Measurements from ENCODE around the gene PHACTR1.

The PHACTR1 gene

DNA sequence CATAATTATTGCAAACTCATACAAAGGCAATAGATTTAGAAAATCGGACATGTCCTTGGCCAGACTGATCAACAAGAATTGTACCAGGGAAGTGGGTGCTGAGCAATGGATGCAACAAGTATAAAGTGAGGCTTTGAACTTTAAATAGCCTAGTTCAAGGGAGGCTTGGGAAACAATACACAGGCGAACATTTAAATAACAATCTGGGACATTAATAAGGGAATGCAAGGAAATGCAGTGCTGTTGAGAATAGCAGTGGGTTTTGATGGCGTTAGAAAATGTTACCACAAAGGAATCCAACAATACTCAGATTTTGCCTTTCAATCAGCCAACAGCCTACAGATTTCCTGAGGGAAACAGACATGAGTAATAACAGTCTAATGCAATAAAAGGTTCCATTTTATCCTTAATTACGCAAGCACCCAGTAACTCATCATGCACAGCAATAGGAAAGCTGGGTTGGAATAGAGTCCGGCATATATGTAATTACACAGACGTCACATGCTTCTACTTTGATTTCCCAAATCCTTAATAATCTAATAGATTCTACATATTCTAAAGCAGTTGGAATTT lies 134.6 kb downstream of the PHACTR1 start:
- no peak for DNase-seq

DNA sequence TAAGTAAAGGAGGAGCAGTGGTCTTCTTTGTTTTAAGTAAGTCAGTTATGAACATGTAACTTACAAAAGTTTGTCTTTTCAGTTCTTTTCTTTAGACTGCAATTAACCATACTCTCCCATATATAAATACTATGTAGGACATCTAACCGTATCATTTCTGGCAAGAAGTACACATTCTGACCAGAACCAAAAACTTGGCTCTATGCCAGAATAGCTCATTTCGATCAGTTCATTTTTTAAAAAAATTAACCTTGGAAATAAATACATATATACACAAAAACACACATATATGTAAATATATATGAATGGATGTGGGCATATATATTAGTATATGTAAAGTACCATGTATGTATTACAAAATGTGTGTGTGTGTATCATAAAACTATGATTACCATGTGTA lies 145.0 kb downstream of the PHACTR1 start:
- DNase-seq, result no peak

DNA sequence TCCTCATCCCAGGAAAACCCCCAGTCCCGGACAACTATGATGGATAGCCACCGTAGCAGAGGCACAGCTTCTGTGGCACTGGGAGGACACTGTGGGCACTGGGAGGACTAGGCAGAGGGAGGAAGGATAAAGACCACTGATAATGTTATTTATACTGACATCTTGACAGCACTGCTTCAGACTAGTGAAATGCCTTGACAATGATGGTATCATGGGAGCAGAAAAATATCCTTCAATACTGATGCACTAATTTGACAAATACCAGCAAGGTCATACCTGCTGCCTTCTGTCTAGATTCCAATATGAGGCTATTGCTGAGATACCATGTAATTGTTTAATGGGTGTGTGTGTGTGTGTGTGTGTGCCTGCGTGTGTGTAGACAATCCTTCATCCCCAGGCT lies 148.6 kb downstream of the PHACTR1 start:
- DNase-seq, result no peak

DNA sequence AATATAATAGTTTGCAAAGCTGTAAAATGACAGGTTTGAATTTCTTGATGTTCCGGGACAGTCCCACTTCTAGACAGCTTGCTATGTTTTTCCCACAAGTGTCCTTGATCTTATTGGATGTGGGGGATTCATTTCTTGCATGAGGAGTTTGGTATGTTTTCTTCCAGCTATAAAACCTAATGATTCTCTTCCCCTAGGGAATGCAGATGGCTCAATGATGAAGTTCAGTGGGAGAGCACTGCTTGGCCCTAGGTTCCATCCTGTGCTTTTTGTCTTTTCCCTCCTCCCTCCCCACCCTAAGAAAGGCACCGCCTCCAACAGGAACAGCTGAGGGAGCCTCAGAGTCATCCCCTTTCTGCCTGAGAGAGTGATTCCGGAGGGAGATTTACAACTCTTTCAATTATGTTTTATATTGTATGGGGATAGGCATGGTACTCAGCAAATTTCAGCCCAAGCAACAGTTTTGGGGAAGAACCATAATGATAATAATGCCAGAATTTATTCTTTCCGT lies 149.2 kb downstream of the PHACTR1 start:
- DNase-seq, result no peak

DNA sequence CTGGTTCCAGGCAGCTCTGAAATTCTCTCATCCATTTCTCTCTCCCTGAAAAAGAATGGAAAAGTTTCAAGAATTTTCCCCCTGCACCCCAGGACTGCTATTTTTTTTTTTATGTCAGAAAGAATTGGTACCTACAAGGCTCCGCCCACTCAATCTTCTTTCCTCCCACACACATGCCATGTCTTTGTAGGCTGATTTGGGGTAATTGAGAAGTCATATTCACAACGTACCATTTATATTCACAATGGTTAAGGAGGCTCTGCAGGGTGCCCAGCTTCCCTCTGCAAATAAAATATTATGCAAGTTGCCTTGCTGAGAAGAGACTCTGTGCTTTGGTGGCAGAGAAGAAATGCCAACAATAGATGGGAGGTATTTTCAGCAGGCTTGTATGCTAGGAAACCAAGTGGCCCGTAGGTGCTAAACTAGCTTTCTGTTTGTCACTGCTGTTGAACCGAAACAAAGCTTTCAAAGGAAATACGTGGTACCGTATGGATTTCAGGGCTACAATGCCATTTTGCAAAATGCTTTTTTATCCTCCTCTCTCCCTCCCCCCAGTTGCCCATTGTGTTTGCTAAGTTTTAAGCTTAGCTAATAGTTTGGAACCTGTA lies 150.0 kb downstream of the PHACTR1 start:
- DNase-seq, result no peak

DNA sequence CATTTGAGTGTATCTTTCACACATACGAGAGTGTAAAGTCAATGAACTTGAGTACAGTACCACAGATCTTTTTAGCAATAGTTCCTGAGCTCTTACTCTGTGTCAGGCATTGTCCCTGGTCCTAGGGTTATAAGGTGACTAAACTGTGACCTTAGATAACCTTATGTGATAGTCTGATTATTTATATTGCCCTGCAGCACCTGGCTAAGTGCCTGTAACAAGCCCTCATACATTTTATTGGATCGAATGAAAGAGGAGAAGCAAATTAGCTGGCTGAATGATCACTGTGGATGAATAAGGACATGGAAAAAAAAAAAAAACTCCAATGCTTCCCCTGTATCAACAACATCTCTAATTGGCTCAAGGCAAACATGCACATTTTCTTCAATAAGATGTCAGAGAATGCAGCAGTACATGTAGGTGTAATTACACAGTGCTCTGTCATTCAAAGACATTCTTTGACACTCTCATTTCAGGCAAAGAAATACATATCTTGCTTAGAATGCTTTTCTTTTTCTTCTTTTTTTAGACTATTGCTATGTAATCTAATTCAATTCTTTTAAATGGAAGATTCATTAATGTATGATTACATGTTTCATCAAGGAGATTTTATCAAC lies 153.4 kb downstream of the PHACTR1 start:
- no peak for DNase-seq

DNA sequence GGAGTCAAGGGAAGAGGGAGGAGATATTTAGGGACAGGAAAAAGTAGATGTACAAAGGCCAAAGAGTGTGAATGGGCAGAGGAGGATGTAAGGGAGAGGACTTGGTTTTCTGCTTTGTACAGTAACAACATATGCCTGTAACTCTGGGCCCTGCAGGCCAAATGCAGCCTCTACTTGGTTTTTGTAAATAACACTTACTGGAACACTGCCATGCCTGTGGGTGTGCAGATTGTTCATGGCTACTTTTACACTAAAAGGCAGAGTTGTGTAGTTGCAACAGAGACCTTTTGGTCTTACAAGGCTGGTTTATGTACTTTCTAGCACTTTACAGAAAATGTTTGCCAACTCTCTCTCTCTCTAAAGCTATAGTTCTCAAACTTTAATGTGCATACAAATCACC lies 157.1 kb downstream of the PHACTR1 start:
- DNase-seq, result no peak

DNA sequence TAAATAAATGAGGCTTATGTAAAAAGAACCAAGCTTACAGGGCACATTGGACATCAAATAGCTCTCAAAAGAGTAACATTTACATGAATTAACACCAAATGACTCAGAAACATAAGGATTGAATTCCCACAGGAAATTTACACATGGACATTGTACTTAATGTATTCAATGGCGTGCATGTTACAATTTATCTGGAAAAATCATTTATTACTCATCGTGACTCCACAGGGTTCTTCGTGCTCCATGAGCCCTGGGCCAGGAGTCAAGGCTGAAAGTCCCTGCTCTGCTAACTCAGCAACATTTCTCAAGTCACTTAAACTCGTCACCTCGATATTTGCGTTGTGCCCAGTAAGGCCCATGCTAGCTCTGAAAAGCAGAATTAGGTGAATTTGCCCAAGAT lies 158.5 kb downstream of the PHACTR1 start:
- DNase-seq, result no peak

DNA sequence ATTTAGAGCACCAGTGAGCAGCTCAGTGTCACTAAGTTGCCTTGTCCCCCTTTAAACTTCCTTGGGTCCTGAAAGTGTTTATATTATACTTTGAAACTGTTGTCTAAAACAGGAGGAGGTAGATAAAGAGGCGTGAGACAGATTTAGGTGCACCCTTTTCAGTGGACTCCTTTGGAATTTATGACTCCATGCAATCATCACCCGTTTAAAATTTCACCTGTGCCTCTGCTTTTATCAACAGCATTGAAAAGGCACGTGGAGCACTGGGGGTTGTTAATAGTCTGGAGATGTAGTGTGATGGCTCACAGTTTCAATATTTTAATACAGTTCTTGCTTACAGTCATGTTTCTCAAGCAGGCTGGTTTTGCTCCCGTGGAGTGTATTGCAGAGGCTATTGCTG lies 162.2 kb downstream of the PHACTR1 start:
- DNase-seq, result no peak

DNA sequence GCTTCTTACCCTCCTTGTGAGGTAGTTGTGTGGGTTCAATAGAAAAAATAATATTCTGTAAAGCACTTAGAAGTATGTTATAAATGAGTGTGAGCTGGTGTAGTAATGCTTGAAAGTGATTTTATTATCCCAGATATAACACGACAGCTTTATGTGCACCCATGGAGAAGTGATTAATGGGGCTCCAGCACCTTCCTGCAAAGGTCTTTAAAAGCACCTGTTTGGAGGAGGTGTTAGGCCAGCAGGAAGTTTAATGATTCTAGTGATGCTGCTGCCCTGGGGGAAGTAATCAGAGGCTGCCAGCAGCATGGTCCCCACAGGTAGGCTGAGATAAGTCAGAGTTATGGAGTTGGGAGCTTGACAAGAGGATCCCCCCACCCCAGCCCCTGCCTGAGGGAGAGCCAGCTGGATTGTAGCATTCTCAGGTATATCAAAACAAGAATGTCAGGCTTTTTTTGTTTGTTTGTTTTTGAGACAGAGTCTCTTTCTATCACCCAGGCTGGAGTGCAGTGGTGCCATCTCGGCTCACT lies 166.3 kb downstream of the PHACTR1 start:
- no peak for DNase-seq

DNA sequence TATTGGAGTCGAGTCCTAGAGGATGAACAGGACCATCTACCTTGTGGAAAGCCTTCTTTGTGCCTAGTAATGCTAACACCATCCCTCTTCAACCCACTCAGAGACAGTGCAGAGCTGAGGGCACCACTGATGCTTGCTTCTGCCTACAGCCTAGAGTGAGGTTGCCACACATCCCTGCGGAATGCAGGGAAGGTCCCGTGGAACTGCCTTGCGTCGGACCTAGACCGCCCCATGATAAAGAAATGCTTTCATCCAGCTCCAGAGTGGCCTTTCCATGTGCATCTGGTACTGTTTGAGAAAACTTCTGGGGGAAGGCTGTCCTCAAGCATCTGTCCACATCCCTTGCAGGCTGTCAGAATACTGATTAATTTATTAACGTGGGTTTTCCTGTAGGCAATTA lies 168.4 kb downstream of the PHACTR1 start:
- no peak for DNase-seq

DNA sequence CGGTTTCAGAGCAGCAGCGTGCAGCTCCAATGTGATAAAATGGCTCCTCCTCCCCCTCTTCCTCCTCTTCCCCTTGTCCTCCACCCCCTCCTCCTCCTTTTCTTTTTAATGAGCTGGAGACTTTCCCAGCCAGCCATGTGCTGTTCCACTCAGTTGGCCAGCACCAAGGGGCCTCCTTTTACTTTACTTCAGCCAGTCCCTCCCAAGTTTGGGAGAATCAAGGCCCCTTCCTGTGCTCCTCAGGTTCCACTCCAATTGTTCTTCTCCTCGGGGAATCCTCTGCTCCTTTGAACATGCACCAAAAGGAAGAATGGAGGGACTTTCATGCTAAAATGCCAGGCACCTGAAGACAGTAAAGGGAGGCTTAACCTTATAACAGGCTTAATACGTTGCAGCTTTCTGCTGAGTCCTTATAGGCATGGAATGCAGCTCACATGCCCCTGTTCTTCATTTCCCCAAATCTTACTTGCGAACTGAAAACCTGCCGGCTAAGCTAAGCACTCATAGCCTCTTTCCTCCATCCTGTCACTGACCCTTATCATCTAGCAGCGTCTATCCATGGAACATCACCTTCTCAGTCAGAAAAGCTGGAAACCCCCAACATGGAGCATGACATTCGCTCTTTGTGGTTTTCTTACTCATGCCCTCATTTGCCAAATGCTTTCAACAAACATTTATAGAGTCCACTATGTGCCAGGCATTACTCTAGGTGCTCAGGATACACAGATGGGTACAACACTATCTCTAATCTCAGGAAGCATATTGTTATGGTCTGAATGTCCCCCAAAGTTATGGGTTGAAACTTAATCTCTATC lies 170.6 kb downstream of the PHACTR1 start:
- DNase-seq, result no peak

DNA sequence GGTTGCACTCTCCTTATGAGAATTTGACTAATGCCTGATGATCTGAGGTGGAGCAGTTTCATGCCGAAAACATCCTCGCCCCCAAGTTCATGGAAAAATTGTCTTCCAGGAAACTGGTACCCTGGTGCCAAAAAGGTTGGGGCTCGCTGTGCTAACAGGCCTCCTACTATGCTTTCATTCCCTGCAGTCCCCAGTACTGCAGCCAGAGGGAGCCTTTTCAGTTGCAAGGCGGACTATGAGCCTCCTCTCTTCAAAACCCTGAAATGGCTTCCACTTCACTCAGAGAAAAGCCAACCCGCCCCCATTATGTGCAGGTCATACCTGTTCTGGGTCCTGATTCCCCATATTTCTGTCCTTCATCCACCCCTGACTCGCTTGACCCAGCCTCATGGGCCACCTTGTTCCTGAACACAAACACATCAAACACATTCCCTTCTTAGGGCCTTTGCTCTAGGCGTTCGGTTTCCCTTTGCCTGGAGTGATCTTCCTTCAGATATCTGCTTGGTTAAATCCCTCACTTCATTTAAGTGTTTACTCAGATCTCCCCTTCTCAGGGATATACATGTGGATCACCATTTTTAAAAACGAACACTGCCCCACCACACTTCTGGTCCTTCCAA lies 173.7 kb downstream of the PHACTR1 start:
- no peak for DNase-seq

DNA sequence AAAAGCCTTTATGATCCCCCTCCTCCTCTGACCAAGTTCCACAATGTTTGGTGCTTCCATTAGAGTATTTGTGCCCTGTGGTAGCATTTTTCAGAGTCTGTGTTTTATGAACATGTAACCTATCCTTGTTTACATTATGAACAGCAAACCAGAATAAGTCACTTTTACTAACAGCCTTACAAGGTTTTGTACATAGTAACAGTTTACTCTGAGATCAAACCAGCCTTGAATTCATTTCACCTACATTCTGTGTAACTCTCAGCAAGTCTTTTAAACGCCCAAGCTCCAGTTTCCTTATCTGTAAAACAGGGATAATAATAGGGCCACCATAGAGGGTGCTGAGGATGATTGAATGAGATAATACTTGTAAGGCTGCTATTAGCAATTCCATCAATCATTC lies 175.0 kb downstream of the PHACTR1 start:
- no peak for DNase-seq

DNA sequence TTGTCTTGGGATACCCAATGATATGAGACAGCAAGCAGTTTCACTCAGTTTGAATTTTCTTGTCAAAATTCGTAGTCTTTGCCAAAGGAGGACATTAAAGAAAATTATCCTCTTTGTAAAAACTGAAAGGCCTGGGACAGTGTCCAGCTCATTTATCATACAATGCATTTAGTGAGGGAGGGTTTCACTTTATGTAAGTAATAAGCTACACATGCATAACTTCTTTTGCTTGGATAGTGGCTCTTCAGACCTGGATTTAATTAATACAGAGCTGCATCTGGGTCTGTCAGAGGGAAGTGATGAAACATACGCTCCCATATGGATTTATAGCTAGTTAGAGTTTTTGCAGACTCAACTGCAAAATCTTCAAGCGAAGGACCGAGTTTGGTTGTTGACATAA lies 175.6 kb downstream of the PHACTR1 start:
- DNase-seq, result no peak

DNA sequence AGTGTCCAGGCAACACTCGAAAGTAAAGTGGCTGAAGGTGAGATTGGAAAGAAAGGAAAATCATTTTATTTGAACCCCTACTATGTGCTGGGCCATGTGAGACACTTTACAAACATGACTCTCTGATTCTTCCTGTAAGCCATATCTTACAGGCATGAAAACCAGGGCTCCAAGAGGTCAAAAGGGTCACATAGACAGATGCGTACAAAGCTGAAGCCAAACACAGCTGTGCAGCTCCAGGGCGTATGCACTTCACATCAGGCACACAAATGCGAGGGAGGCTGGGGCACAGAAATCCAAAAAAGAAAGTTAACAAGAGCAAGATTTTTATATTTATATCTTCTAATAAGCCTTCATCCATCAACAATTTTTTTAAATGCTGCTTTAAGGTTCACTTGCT lies 176.5 kb downstream of the PHACTR1 start:
- no peak for DNase-seq

DNA sequence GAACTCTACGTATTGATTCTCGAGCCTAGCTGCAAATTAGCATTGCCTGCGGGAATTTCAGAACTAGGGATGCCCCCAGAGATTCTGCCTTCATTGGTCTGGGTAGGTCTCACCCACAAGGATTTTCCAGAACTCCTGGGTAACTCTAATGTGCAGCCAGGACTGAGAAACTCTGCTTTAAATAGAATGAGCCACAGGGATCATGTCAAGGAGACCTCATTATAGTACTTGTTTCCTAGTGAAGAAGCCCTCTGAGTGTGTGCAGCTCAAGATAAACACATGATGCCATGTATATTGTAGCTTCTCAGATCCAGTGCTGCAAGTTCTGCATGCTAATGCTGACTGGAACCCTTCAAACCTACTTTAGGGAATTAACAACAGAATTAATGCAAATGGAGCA lies 179.2 kb downstream of the PHACTR1 start:
- DNase-seq, result no peak

DNA sequence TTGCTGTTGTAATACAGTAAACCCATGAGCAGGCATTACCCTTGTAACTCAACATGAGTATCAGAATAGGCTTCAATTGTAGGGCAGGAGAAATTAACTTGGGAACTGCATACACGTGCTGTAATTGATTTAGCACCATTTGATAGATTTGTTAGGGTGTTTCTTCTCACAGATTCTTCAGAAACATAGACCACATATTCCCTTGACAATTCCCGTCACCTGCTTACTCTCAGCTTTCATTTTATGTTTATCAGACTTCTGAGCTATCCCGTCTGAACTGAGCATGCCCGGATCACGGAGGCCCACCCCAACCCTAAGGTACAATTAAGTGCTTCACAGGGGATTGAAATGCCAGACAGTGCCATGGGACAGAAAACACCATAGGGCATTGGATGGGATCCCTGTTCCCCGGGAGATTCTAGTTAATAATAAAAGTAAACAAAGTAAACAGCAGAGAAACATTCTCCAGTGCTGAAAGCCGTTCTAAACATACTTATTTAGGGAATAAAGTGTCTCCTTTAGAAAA lies 179.7 kb downstream of the PHACTR1 start:
- no peak for DNase-seq

DNA sequence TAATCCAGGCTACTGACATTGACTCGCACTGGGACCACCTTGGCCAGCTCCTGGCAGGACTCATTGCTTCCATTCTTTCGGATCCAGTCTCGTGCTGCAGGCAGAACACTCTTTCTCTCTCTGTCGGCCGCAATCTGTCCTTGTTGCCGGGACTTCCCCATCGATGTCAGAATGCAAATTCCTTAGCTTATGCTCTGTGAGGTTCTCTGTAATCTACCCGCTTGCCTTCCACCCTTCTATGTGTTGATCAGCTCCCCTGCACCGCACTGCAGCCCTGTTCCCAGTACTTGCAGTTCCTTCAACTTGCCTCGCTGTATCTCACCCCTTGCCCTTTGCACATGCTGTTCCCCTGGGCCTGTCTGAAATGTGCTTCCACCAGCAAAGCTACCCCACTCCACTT lies 182.0 kb downstream of the PHACTR1 start:
- DNase-seq, result no peak

DNA sequence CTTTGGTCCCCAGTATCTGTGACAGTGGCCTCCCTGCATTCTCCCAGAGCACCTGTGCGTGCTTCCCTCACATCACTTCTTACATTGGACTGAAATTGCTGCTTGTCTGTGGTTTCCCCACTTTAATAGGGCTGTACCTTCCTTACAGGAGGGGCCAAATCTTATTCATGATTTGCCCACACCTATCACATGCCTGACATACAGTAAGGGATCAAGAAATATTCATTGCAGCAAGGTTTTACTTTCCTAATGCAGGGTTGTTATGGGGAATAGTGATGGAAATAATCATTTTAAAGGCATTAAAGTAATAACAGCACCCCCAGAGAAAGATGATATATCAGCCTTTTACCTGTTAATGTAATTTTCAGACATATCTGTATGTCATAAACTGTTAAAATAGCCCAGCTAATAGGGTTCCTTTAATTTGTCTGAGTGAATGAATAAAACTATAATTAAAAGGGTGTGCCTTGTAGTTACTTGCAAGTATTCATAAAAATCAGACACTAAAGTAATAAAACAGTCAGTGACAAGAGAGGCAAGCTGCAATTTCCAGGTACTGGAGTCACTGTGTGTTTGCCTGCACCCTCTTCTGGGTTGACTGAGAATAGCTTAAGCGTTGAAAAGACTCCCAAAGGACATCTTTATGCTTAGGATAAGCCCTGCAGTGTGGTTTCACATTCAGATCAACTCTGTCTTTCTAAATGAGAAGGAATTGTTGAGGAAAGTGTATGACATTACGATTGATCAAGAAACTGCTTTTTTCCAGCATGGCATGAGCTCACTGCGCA lies 182.7 kb downstream of the PHACTR1 start:
- no peak for DNase-seq

DNA sequence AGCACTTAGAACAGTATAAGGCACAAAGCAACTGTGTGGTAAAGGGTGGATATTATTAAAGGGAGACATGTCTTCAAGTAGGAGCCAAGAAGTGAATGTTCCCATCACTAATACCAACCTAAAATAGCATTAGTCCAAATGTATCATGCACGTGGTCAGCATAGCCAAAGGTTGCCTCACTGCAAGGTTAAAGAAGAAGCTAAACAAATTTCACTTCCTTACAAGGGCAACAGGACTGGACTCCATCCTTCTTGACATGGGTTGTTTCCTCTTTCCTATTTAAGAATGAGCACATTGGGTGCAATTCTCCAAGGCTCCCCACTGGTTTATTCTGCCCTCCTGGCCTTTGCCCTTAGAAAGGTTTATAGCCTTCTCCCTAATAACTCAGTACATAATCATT lies 186.7 kb downstream of the PHACTR1 start:
- DNase-seq, result no peak

DNA sequence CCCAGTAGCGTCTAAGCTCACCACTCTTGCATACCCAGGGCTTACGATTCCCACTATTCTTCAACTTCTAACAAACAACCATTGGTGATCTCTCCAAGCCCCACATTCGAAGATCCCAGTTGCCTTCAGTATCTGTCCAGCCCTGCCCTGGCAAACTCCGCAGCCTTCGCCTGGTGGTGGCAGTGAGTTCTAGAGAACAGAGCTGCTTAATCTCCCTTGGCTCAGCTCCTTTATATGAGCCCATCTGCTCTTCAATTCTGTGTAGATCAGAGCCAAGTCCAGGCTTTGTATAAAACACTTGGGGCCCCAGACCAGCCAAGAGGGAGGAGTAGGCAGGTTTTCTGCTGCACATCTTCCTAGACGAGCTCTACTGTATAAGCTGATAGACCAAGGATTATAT lies 193.3 kb downstream of the PHACTR1 start:
- DNase-seq, result no peak
